B cell (primary cell): ENCODE results near the gene IL9. TPM values are rescaled to one million over a fixed set of nuclear protein-coding genes. Genes with fewer than 3 reads are reported as not detected.

Experiments
- ATAC-seq: fragments of 200-7000 bp; cut with Tn5 transposase; one replicate; pipeline ENCODE4 v1.10.0; 2021; ENCODE audit warnings: low read depth, mild to moderate bottlenecking, moderate number of reproducible peaks, moderate library complexity
- CTCF ChIA-PET: fragments of 350-600 bp; sonication (Branson Sonifier 250); formaldehyde crosslinking; loops from one replicate; lab custom pipeline; 2021; ENCODE audit warnings: antibody characterized with exemption, inconsistent platforms; lab: Charles Lee
- POLR2A ChIA-PET: fragments of 350-600 bp; sonication (Branson Sonifier 250); formaldehyde crosslinking; loops from one replicate; lab custom pipeline; 2021; ENCODE audit warnings: antibody characterized with exemption; lab: Charles Lee
- DNase-seq: peaks from one replicate; pipeline ENCODE4 v3.0.0; 2013
- H2AFZ ChIP-seq: 2 replicates; pipeline ENCODE4 v1.6.1; 2012; ENCODE audit warnings: mild to moderate bottlenecking, low read depth, low read length; ENCODE audit not compliant: insufficient read depth, poor library complexity, severe bottlenecking
- H3K27ac ChIP-seq, 2 donors: 1 replicate in 1 of 2; 2 replicates in 1 of 2; pipeline ENCODE4 v1.5.1; 2012 to 2013; ENCODE audit warnings: low read length in 2 of 2, mild to moderate bottlenecking in 2 of 2, moderate library complexity in 1 of 2
- H3K27me3 ChIP-seq, 4 experiments: fragments of 200-600 bp in 1 of 4; sonication (generic) in 1 of 4; replicated peaks in 1 of 4; 1 replicate in 2 of 4; 2 replicates in 2 of 4; pipeline versions ENCODE4 v1.6.1 to v1.7.0; 2013 to 2016; ENCODE audit warnings: low read length in 3 of 4, mild to moderate bottlenecking in 2 of 4, mixed read lengths in 1 of 4, moderate library complexity in 1 of 4; ENCODE audit not compliant: insufficient read depth in 4 of 4, control insufficient read depth in 3 of 4; ENCODE audit errors: control extremely low read depth in 1 of 4
- H3K36me3 ChIP-seq, 2 experiments: replicated peaks in 1 of 2; 1 replicate in 1 of 2; 2 replicates in 1 of 2; pipeline versions ENCODE4 v1.6.1 to v1.7.1; 2013; ENCODE audit warnings: low read length in 1 of 2; ENCODE audit not compliant: insufficient read depth in 2 of 2, control insufficient read depth in 1 of 2; ENCODE audit errors: control extremely low read depth in 1 of 2, extremely low read depth in 1 of 2
- H3K4me1 ChIP-seq, 2 donors: fragments of 200-600 bp in 1 of 2; sonication (generic) in 1 of 2; 1 replicate in 1 of 2; 2 replicates in 1 of 2; pipeline versions ENCODE4 v1.5.1 to v1.6.1; 2013 to 2017; ENCODE audit warnings: low read length in 2 of 2; ENCODE audit not compliant: control insufficient read depth in 2 of 2, insufficient read depth in 2 of 2
- H3K4me2 ChIP-seq: replicated peaks from 2 replicates; pipeline ENCODE3; 2012; ENCODE audit warnings: mild to moderate bottlenecking, low read depth, low read length; ENCODE audit not compliant: poor library complexity, severe bottlenecking
- H3K4me3 ChIP-seq, 5 experiments: fragments of 200-600 bp in 1 of 5; sonication (generic) in 1 of 5; 1 replicate in 3 of 5; 2 replicates in 2 of 5; pipeline versions ENCODE4 v1.5.1 to v1.7.0; 2011 to 2016; ENCODE audit warnings: low read length in 4 of 5, mild to moderate bottlenecking in 4 of 5, low read depth in 2 of 5, control low read depth in 1 of 5, moderate library complexity in 1 of 5; ENCODE audit not compliant: insufficient read depth in 1 of 5; ENCODE audit errors: control extremely low read depth in 1 of 5, extremely low read depth in 1 of 5
- H3K79me2 ChIP-seq: fragments of 200-600 bp; sonication (generic); one replicate; pipeline ENCODE4 v1.6.0; 2016; ENCODE audit warnings: low read length; ENCODE audit not compliant: control insufficient read depth, insufficient read depth
- H3K9ac ChIP-seq: fragments of 200-600 bp; sonication (generic); 2 replicates; pipeline ENCODE4 v1.6.1; 2017; ENCODE audit warnings: mild to moderate bottlenecking, low read length, moderate library complexity
- H3K9me3 ChIP-seq, 3 donors: one replicate each; pipeline versions ENCODE4 v1.6.1 to v1.7.1; 2013; ENCODE audit warnings: low read length in 2 of 3; ENCODE audit not compliant: control insufficient read depth in 2 of 3, insufficient read depth in 1 of 3; ENCODE audit errors: control extremely low read depth in 1 of 3
- H4K20me1 ChIP-seq: 2 replicates; pipeline ENCODE4 v1.6.0; 2012; ENCODE audit warnings: mild to moderate bottlenecking, low read length; ENCODE audit not compliant: insufficient read depth, control insufficient read depth, poor library complexity, severe bottlenecking
- H3K27ac Mint-ChIP-seq: one replicate; pipeline ENCODE4 v1.8.0; 2021; ENCODE audit warnings: mixed read lengths
- H3K27me3 Mint-ChIP-seq: one replicate; pipeline ENCODE4 v1.8.0; 2021; ENCODE audit warnings: mixed read lengths
- H3K4me1 Mint-ChIP-seq: one replicate; pipeline ENCODE4 v1.8.0; 2021; ENCODE audit warnings: mixed read lengths
- H3K4me3 Mint-ChIP-seq: one replicate; pipeline ENCODE4 v1.8.0; 2021; ENCODE audit warnings: mixed read lengths
- H3K9me3 Mint-ChIP-seq: one replicate; pipeline ENCODE4 v1.8.0; 2022; ENCODE audit warnings: mixed read lengths; ENCODE audit not compliant: insufficient read depth
- CTCF ChIP-seq: fragments of 200-600 bp; IDR thresholded peaks from one replicate; pipeline ENCODE4 v1.8.0; 2022; ENCODE audit warnings: antibody characterized with exemption, mild to moderate bottlenecking
- EZH2 ChIP-seq: IDR thresholded peaks from 2 replicates; pipeline ENCODE4 v1.6.1; 2012; ENCODE audit warnings: borderline replicate concordance, low read depth, mild to moderate bottlenecking, moderate library complexity, low read length; ENCODE audit not compliant: insufficient read depth, poor library complexity, severe bottlenecking
- WGBS: methylation state at CpG from one replicate; pipeline ENCODE4 v1.1.5; 2013; ENCODE audit warnings: missing lambda C conversion rate; ENCODE audit not compliant: insufficient coverage; 5-methylcytosine and 5-hydroxymethylcytosine counted together
- intact Hi-C: fragments of 100-400 bp; cut with micrococcal nuclease; formaldehyde crosslinking; loops from one replicate; pipeline ENCODE4 v1.10.0; 2022
- polyA plus RNA-seq: library from polyadenylated mRNA; depleted of rRNA; stranded (reverse); fragments of >200 nt; gene quantifications from 2 replicates; pipeline ENCODE4 v1.2.3, GENCODE V29; 2012
- total RNA-seq, 2 donors: library from RNA; stranded (reverse); fragments of 120-200 nt in 1 of 2; gene quantifications; 1 replicate in 1 of 2; 2 replicates in 1 of 2; pipeline versions ENCODE4 v1.2.3 to v1.2.4, GENCODE V29; 2013 to 2022

Gene IL9
- total and polyA plus RNA-seq, 2 donors (not counting 1 experiment from before 2014, with no cell fraction given), result not detected

DNA sequence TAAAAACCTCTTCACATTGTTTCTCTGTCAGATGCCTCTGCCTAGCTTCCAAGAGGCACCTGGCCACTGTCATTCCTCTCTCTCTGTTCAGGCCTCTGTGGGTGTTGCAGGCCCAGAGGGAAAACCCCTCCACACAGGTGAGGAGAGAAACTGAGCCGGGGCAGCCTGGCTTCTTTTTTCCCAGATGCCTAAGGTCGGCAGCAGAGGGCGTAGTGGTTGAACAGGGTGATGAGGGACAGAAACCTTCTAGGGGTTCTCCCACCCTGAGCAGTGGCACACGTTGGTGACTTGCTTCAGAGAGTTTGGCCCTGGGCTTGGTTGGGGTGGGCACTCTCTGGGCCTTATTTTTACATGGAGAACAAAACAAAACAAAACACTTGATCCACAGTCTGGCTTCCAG, 12.2 kb downstream of the IL9 start:
- no peak for DNase-seq
- H2AFZ ChIP-seq, result no peak overlapping the region
- WGBS, result no CpG with 5 or more reads among the region's 4 CpGs
- H3K27ac ChIP-seq, result no peak overlapping the region
- no peaks in the 10 kb centered on the region for H3K9me3 ChIP-seq
- Mint-ChIP-seq H3K27me3 (peaks cover 26% of the 10 kb centered on the region), H3K4me3 (no peak overlapping the region), H3K4me1 (peaks cover 5% of the 10 kb centered on the region), H3K9me3 (no peaks in the 10 kb centered on the region), H3K27ac (no peak overlapping the region)
- no peak overlapping the region for H3K9ac ChIP-seq
- TF ChIP-seq EZH2, result no peak
- TF ChIP-seq CTCF, result no peak
- peaks cover 0 to 5% of the 10 kb centered on the region in 2 donors for H3K4me1 ChIP-seq
- no peak overlapping the region for H3K4me3 ChIP-seq
- H3K4me2 ChIP-seq, result no peak overlapping the region
- CTCF ChIA-PET, result no interaction called here
- no peaks in the 10 kb centered on the region for H3K27me3 ChIP-seq
- intact Hi-C loops, result no loop called here
- ATAC-seq, result no peak
- no peaks in the 10 kb centered on the region for H3K36me3 ChIP-seq
- no peaks in the 10 kb centered on the region for H3K79me2 ChIP-seq
- POLR2A ChIA-PET, result no interaction called here
- no peaks in the 10 kb centered on the region for H4K20me1 ChIP-seq

DNA sequence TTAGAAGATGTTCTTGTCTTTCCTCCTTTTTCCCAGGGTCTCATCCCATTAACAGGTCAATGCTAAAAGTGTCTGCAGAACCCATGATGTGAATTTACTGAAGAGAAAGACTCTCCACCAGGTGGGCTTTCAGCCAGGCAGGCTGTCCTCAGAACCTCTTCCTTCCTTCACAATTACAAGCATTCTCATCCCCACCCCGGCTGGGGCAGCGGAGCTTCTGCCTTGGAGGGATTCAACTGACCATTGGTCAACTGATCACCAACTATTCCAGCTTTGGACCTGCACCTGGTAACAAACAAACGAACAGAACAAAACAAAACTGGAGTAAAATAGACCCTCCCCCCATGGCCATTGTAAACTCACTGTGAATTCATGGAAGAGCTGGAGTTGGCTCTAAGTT, 12.6 kb downstream of the IL9 start:
- CTCF ChIA-PET, result interaction anchor here (1.8 kb wide), 1 partner anchor 12 kb away, joined by 4 read pairs; no protein-coding TSS in a partner anchor
- H3K4me3 Mint-ChIP-seq, result no peak overlapping the region
- Histone ChIP-seq H4K20me1 (no peaks in the 10 kb centered on the region), H3K4me3 (no peak overlapping the region), H3K27me3 (peaks cover 0 to 1% (median 0%) of the 10 kb centered on the region in 4 experiments), H3K9me3 (no peaks in the 10 kb centered on the region), H3K79me2 (no peaks in the 10 kb centered on the region), H3K9ac (no peak overlapping the region), H3K4me1 (peaks cover 0 to 5% of the 10 kb centered on the region in 2 donors), H2AFZ (no peak overlapping the region), H3K27ac (no peak overlapping the region), H3K36me3 (no peaks in the 10 kb centered on the region), H3K4me2 (no peak overlapping the region)
- no peaks in the 10 kb centered on the region for H3K9me3 Mint-ChIP-seq
- 85% methylated on average over 3 of the region's 3 CpGs for WGBS
- POLR2A ChIA-PET, result no interaction called here
- ATAC-seq (no peak), DNase-seq (no peak)
- intact Hi-C loops, result no loop called here
- no peak overlapping the region for H3K27ac Mint-ChIP-seq
- TF ChIP-seq CTCF (no peak), EZH2 (no peak)
- H3K4me1 Mint-ChIP-seq, result peaks cover 5% of the 10 kb centered on the region
- H3K27me3 Mint-ChIP-seq, result peaks cover 26% of the 10 kb centered on the region
